Activated T-helper 17 cell treated with anti-CD3 and anti-CD28 coated beads, Interleukin-2, amount 50 U/mL, for 72 hours (primary cell): ENCODE data around the gene PDE9A. TPM values are rescaled to one million over a fixed set of nuclear protein-coding genes. Genes with fewer than 3 reads are reported as not detected.

ENCODE experiments used
- ATAC-seq: fragments of 150-1000 bp; cut with Tn5 transposase; replicated peaks from 2 replicates; pipeline ENCODE4 v1.10.0; 2021; ENCODE audit warnings: mild to moderate bottlenecking, moderate library complexity
- H3K27ac Mint-ChIP-seq: one replicate; pipeline ENCODE4 v1.8.0; 2022; ENCODE audit warnings: mixed read lengths
- H3K27me3 Mint-ChIP-seq: one replicate; pipeline ENCODE4 v1.8.0; 2022; ENCODE audit warnings: mixed read lengths
- H3K36me3 Mint-ChIP-seq: one replicate; pipeline ENCODE4 v1.8.0; 2022; ENCODE audit warnings: low read depth, mild to moderate bottlenecking, mixed read lengths
- H3K4me1 Mint-ChIP-seq: one replicate; pipeline ENCODE4 v1.8.0; 2022; ENCODE audit warnings: mixed read lengths
- H3K4me3 Mint-ChIP-seq: one replicate; pipeline ENCODE4 v1.8.0; 2022; ENCODE audit warnings: mild to moderate bottlenecking, mixed read lengths
- H3K9me3 Mint-ChIP-seq: one replicate; pipeline ENCODE4 v1.8.0; 2022; ENCODE audit warnings: mixed read lengths
- total RNA-seq, 2 donors: library from RNA; stranded (reverse); gene quantifications; one replicate each; pipeline ENCODE4 v1.2.3, GENCODE V29; 2022

The PDE9A gene
- total RNA-seq, 2 donors from 2014 or later: 0.95 to 6.9 TPM

GRCh38 chr21:42777064-42777756, 123.8 kb downstream of the PDE9A start:
- Mint-ChIP-seq H3K9me3 (no peaks in the 10 kb centered on the region), H3K27me3 (no peaks in the 10 kb centered on the region), H3K27ac (no peak overlapping the region), H3K36me3 (no peaks in the 10 kb centered on the region), H3K4me1 (no peaks in the 10 kb centered on the region), H3K4me3 (no peak overlapping the region)
- ATAC-seq: no peak

- H3K4me1 Mint-ChIP-seq: no peaks in the 10 kb centered on the region
- H3K27me3 Mint-ChIP-seq: no peaks in the 10 kb centered on the region
- no peak for ATAC-seq
- no peak overlapping the region for H3K27ac Mint-ChIP-seq
- H3K9me3 Mint-ChIP-seq: no peaks in the 10 kb centered on the region
- no peak overlapping the region for H3K4me3 Mint-ChIP-seq
- H3K36me3 Mint-ChIP-seq: no peaks in the 10 kb centered on the region
Observed at GRCh38 chr21:42777757-42778344, 124.4 kb downstream of the PDE9A start.

GRCh38 chr21:42779431-42779861, 126.0 kb downstream of the PDE9A start:
- no peak for ATAC-seq
- Mint-ChIP-seq H3K9me3 (no peaks in the 10 kb centered on the region), H3K27me3 (no peaks in the 10 kb centered on the region), H3K4me1 (peaks cover 7% of the 10 kb centered on the region), H3K36me3 (no peaks in the 10 kb centered on the region), H3K4me3 (no peak overlapping the region), H3K27ac (peak overlapping the region; percentile 55)

GRCh38 chr21:42780617-42781016, 127.2 kb downstream of the PDE9A start:
- Mint-ChIP-seq H3K9me3 (no peaks in the 10 kb centered on the region), H3K27me3 (no peaks in the 10 kb centered on the region), H3K4me3 (no peak overlapping the region), H3K4me1 (peaks cover 7% of the 10 kb centered on the region), H3K27ac (no peak overlapping the region), H3K36me3 (no peaks in the 10 kb centered on the region)
- no peak for ATAC-seq

GRCh38 chr21:42781150-42781970, 127.9 kb downstream of the PDE9A start:
- Mint-ChIP-seq H3K27me3 (no peaks in the 10 kb centered on the region), H3K9me3 (no peaks in the 10 kb centered on the region), H3K4me1 (peaks cover 7% of the 10 kb centered on the region), H3K36me3 (no peaks in the 10 kb centered on the region), H3K27ac (no peak overlapping the region), H3K4me3 (peak overlapping the region; percentile 42)
- no peak for ATAC-seq

GRCh38 chr21:42781971-42782722, 128.7 kb downstream of the PDE9A start:
- H3K4me3 Mint-ChIP-seq: no peak overlapping the region
- peak overlapping the region; percentile 96 for H3K27ac Mint-ChIP-seq
- no peak for ATAC-seq
- no peaks in the 10 kb centered on the region for H3K9me3 Mint-ChIP-seq
- H3K36me3 Mint-ChIP-seq: no peaks in the 10 kb centered on the region
- peaks cover 7% of the 10 kb centered on the region for H3K4me1 Mint-ChIP-seq
- H3K27me3 Mint-ChIP-seq: no peaks in the 10 kb centered on the region

GRCh38 chr21:42782723-42783242, 129.4 kb downstream of the PDE9A start:
- H3K4me1 Mint-ChIP-seq: peaks cover 7% of the 10 kb centered on the region
- peak overlapping the region; percentile 96 for H3K27ac Mint-ChIP-seq
- H3K9me3 Mint-ChIP-seq: no peaks in the 10 kb centered on the region

GRCh38 chr21:42784276-42784675, 130.9 kb downstream of the PDE9A start:
- Mint-ChIP-seq H3K27ac (peak overlapping the region; percentile 96), H3K36me3 (no peaks in the 10 kb centered on the region), H3K27me3 (no peaks in the 10 kb centered on the region), H3K9me3 (no peaks in the 10 kb centered on the region), H3K4me1 (peaks cover 7% of the 10 kb centered on the region), H3K4me3 (peak overlapping the region; percentile 80)
- ATAC-seq: peak; percentile 47

More at GRCh38 chr21:42782723-42783242, 129.4 kb downstream of the PDE9A start:
- H3K27me3 Mint-ChIP-seq: no peaks in the 10 kb centered on the region
- H3K36me3 Mint-ChIP-seq: no peaks in the 10 kb centered on the region
- H3K4me3 Mint-ChIP-seq: peak overlapping the region; percentile 80
- no peak for ATAC-seq

GRCh38 chr21:42784896-42785451, 131.6 kb downstream of the PDE9A start:
- H3K27me3 Mint-ChIP-seq: no peaks in the 10 kb centered on the region
- H3K36me3 Mint-ChIP-seq: no peaks in the 10 kb centered on the region
- peak overlapping the region; percentile 82 for H3K27ac Mint-ChIP-seq
- no peak for ATAC-seq
- H3K9me3 Mint-ChIP-seq: no peaks in the 10 kb centered on the region
- H3K4me1 Mint-ChIP-seq: peaks cover 7% of the 10 kb centered on the region
- H3K4me3 Mint-ChIP-seq: peak overlapping the region; percentile 47

- Mint-ChIP-seq H3K36me3 (no peaks in the 10 kb centered on the region), H3K4me3 (no peak overlapping the region), H3K9me3 (no peaks in the 10 kb centered on the region), H3K27ac (peak overlapping the region; percentile 82), H3K4me1 (peaks cover 7% of the 10 kb centered on the region), H3K27me3 (no peaks in the 10 kb centered on the region)
- ATAC-seq: no peak
Observed at GRCh38 chr21:42785666-42786427, 132.4 kb downstream of the PDE9A start.

GRCh38 chr21:42786884-42787283, 133.5 kb downstream of the PDE9A start:
- Mint-ChIP-seq H3K9me3 (no peaks in the 10 kb centered on the region), H3K4me3 (no peak overlapping the region), H3K27me3 (no peaks in the 10 kb centered on the region), H3K27ac (no peak overlapping the region), H3K4me1 (peaks cover 7% of the 10 kb centered on the region), H3K36me3 (no peaks in the 10 kb centered on the region)
- no peak for ATAC-seq

- no peaks in the 10 kb centered on the region for H3K9me3 Mint-ChIP-seq
- H3K27me3 Mint-ChIP-seq: no peaks in the 10 kb centered on the region
- ATAC-seq: no peak
- no peak overlapping the region for H3K4me3 Mint-ChIP-seq
- no peak overlapping the region for H3K27ac Mint-ChIP-seq
- no peaks in the 10 kb centered on the region for H3K36me3 Mint-ChIP-seq
- peaks cover 7% of the 10 kb centered on the region for H3K4me1 Mint-ChIP-seq
Observed at GRCh38 chr21:42787613-42788012, 134.2 kb downstream of the PDE9A start.

GRCh38 chr21:42790520-42791065, 137.2 kb downstream of the PDE9A start:
- Mint-ChIP-seq H3K27me3 (no peaks in the 10 kb centered on the region), H3K4me3 (no peak overlapping the region), H3K4me1 (no peaks in the 10 kb centered on the region), H3K9me3 (no peaks in the 10 kb centered on the region), H3K27ac (no peak overlapping the region), H3K36me3 (no peaks in the 10 kb centered on the region)
- ATAC-seq: no peak
